ENCODE measurements around the gene TLE4. TPM values are rescaled to one million over a fixed set of nuclear protein-coding genes. Genes with fewer than 3 reads are reported as not detected.
A peak's percentile ranks its signal among the peaks of the same experiment; 100 is the strongest.

TLE4 gene
- total RNA-seq, 1 donor from 2014 or later = 102 TPM

DNA sequence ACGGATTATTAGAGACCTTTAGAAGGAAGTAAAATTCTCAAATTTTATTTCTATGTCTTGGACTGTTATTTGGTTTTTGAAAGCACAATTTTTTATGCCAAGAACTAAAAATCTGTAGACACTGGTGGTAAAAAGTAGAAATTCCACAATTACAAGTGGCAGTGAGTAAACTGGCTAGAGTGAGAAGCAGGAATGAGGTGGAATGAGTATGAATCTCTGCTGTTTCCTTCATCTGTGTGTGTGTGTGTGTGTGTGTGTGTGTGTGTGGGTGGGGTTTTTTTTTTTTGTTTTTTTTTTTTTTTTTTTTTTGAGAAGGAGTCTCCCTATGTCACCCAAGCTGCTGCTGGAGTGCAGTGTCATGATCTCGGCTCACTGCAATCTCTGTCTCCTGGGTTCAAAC lies 94.2 kb downstream of the TLE4 start:
- Mint-ChIP-seq H3K4me3 (ENCODE audit: unreplicated experiment) (no peak overlapping the region), H3K36me3 (ENCODE audit: unreplicated experiment) (peaks cover 28% of the 10 kb centered on the region), H3K4me1 (ENCODE audit: unreplicated experiment) (peaks cover 75% of the 10 kb centered on the region), H3K9me3 (ENCODE audit: unreplicated experiment) (no peaks in the 10 kb centered on the region), H3K27ac (ENCODE audit: unreplicated experiment) (peak overlapping the region; percentile 86), H3K27me3 (ENCODE audit: unreplicated experiment) (no peaks in the 10 kb centered on the region)
- no peak for DNase-seq (ENCODE audit: extremely low spot score, unreplicated experiment)
- TF ChIP-seq CTCF (IDR thresholded peaks at IDR 0.05) = no peak

- Mint-ChIP-seq H3K9me3 (ENCODE audit: unreplicated experiment) (no peaks in the 10 kb centered on the region), H3K36me3 (ENCODE audit: unreplicated experiment) (peaks cover 31% of the 10 kb centered on the region), H3K4me1 (ENCODE audit: unreplicated experiment) (peaks cover 74% of the 10 kb centered on the region), H3K4me3 (ENCODE audit: unreplicated experiment) (no peak overlapping the region), H3K27ac (ENCODE audit: unreplicated experiment) (no peak overlapping the region), H3K27me3 (ENCODE audit: unreplicated experiment) (no peaks in the 10 kb centered on the region)
- no peak for DNase-seq (ENCODE audit: extremely low spot score, unreplicated experiment)
- no peak for TF ChIP-seq CTCF (IDR thresholded peaks at IDR 0.05)
Observed at GRCh38 chr9:79667120-79667519, 95.4 kb downstream of the TLE4 start.

DNA sequence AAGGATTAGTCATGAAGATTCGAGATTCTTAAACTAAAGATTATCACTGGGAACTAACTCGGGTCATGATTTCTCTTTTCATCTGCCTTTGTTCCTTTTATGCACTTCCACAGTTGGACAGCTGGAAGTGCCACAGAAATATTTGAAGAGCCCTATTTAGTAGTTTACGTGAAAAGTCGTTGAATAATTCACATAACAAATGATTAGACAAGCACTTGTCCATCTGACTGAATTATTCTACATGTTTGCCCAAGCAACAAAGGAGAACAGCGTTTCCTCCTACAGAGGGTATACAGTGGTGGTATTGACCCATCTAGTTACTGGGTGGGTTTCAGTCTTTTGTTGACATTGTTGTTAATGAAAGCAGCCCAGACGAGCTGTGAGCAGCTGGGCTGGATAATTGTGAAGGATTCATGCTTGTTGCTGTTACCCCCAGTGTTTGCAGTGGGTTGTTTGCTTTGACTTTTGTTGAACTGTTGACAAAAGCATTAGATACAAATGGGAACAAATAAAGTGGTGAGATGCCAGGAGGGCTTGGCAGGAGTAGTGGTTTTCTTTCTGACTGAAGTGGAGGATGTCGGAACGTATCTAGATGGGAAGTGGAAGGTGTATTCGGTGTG lies 96.2 kb downstream of the TLE4 start:
- no peaks in the 10 kb centered on the region for H3K9me3 Mint-ChIP-seq (ENCODE audit: unreplicated experiment)
- peak overlapping the region; percentile 20 for H3K27ac Mint-ChIP-seq (ENCODE audit: unreplicated experiment)
- no peak overlapping the region for H3K4me3 Mint-ChIP-seq (ENCODE audit: unreplicated experiment)
- peaks cover 34% of the 10 kb centered on the region for H3K36me3 Mint-ChIP-seq (ENCODE audit: unreplicated experiment)
- no peak for DNase-seq (ENCODE audit: extremely low spot score, unreplicated experiment)
- no peaks in the 10 kb centered on the region for H3K27me3 Mint-ChIP-seq (ENCODE audit: unreplicated experiment)
- TF ChIP-seq CTCF (IDR thresholded peaks at IDR 0.05) = no peak
- peaks cover 71% of the 10 kb centered on the region for H3K4me1 Mint-ChIP-seq (ENCODE audit: unreplicated experiment)

- Mint-ChIP-seq H3K4me1 (ENCODE audit: unreplicated experiment) (peaks cover 70% of the 10 kb centered on the region), H3K27ac (ENCODE audit: unreplicated experiment) (no peak overlapping the region), H3K27me3 (ENCODE audit: unreplicated experiment) (no peaks in the 10 kb centered on the region), H3K36me3 (ENCODE audit: unreplicated experiment) (peaks cover 36% of the 10 kb centered on the region), H3K9me3 (ENCODE audit: unreplicated experiment) (no peaks in the 10 kb centered on the region), H3K4me3 (ENCODE audit: unreplicated experiment) (no peak overlapping the region)
- no peak for DNase-seq (ENCODE audit: extremely low spot score, unreplicated experiment)
- no peak for TF ChIP-seq CTCF (IDR thresholded peaks at IDR 0.05)
Observed at GRCh38 chr9:79668956-79669355, 97.2 kb downstream of the TLE4 start.

- no peaks in the 10 kb centered on the region for H3K27me3 Mint-ChIP-seq (ENCODE audit: unreplicated experiment)
- no peak for DNase-seq (ENCODE audit: extremely low spot score, unreplicated experiment)
- H3K9me3 Mint-ChIP-seq (ENCODE audit: unreplicated experiment) = no peaks in the 10 kb centered on the region
- TF ChIP-seq CTCF (IDR thresholded peaks at IDR 0.05) = no peak
- H3K36me3 Mint-ChIP-seq (ENCODE audit: unreplicated experiment) = peaks cover 46% of the 10 kb centered on the region
- H3K4me1 Mint-ChIP-seq (ENCODE audit: unreplicated experiment) = peaks cover 55% of the 10 kb centered on the region
- H3K4me3 Mint-ChIP-seq (ENCODE audit: unreplicated experiment) = no peak overlapping the region
- H3K27ac Mint-ChIP-seq (ENCODE audit: unreplicated experiment) = no peak overlapping the region
Observed at GRCh38 chr9:79670269-79670961, 98.7 kb downstream of the TLE4 start.
